Urinary bladder (tissue), 4 donors: ENCODE results near the gene ZDHHC13. TPM values are rescaled to one million over a fixed set of nuclear protein-coding genes. Genes with fewer than 3 reads are reported as not detected.

ENCODE experiments used
- DNase-seq: peaks from one replicate; pipeline ENCODE4 v3.0.0-alpha.2; 2015; ENCODE audit errors: extremely low spot score
- H3K27ac ChIP-seq: one replicate; pipeline ENCODE4 v1.5.1; 2013; ENCODE audit warnings: low read depth, mild to moderate bottlenecking, moderate library complexity
- H3K36me3 ChIP-seq: one replicate; pipeline ENCODE4 v1.6.1; 2013; ENCODE audit warnings: mild to moderate bottlenecking, moderate library complexity; ENCODE audit not compliant: insufficient read depth
- H3K4me1 ChIP-seq: one replicate; pipeline ENCODE4 v1.6.1; 2013; ENCODE audit warnings: mild to moderate bottlenecking, moderate library complexity; ENCODE audit not compliant: insufficient read depth
- H3K4me3 ChIP-seq: one replicate; pipeline ENCODE4 v1.5.1; 2013; ENCODE audit warnings: low read depth, low read length
- WGBS: extraction: QIAGEN DNeasy Blood & Tissue Kit; methylation state at CpG from one replicate; pipeline ENCODE4 v1.1.7; 2013; 5-methylcytosine and 5-hydroxymethylcytosine counted together
- polyA plus RNA-seq: library from polyadenylated mRNA; stranded (reverse); fragments of 200-250 nt; gene quantifications from one replicate; pipeline ENCODE4 v1.2.3, GENCODE V29; 2013
- total RNA-seq: library from RNA; depleted of rRNA; stranded (reverse); fragments of >200 nt; gene quantifications from one replicate; pipeline ENCODE4 v1.2.3, GENCODE V29; 2014
- donor health status: healthy with polysubstance abuse.
- donor health status: healthy.

The ZDHHC13 gene
- total and polyA plus RNA-seq, 2 donors: 10.2 to 26.5 TPM

DNA sequence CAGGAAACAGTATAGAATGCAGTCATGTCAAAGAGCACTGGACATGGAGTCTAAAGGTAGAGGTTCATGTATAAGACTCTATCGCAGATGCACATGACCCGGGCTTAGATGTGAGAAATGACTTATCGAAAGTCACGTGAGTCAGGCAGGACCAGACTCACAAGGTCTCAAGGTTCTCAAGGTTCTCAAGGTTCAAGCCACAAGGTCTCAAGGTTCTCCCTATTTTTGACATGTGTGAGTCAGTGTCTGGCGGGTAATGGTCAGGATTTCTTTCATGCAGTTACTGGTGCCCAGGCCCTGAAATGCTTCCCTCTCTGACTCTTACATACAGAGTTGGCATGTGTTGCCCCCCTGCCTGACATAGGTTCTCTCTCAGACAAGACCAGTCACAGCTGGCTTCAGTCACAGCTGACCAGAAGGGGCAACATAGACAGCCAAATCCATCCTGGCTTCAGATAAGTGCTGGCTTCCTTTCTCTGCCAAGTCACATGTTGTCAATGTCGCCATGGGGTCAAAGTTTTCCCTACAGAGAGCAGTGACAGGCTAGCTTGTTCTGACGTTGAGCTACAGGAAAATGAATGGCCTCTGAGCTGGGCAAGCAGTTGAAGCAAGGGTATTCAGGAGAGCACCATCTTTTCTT lies 74.7 kb downstream of the ZDHHC13 start:
- Histone ChIP-seq H3K27ac (no peak overlapping the region), H3K4me3 (no peak overlapping the region), H3K4me1 (no peaks in the 10 kb centered on the region), H3K36me3 (no peaks in the 10 kb centered on the region)
- 75% methylated on average over 7 of the region's 7 CpGs for WGBS
- DNase-seq: no peak

DNA sequence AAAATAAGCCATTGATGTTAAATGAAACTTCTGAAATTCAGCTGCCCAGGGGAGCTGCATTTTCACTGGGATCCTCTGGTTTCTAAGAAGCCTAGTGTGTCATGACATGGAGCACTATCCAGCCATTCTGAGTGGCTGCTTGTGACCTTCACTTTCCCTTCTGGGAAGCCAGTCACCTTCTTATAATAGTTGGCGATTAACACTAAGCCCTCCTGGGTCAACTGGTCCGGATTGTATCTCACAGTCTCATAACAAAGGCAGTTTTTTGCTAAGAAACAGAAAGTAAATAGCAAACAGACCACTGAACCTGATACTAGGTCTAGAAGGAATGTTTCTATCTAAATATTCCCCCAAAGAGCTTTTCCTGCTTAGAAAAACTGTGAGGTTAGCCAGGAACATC lies 76.9 kb downstream of the ZDHHC13 start:
- Histone ChIP-seq H3K27ac (no peak overlapping the region), H3K4me3 (no peak overlapping the region), H3K4me1 (no peaks in the 10 kb centered on the region), H3K36me3 (no peaks in the 10 kb centered on the region)
- DNase-seq: no peak
- WGBS: 49% methylated on average over 2 of the region's 2 CpGs

DNA sequence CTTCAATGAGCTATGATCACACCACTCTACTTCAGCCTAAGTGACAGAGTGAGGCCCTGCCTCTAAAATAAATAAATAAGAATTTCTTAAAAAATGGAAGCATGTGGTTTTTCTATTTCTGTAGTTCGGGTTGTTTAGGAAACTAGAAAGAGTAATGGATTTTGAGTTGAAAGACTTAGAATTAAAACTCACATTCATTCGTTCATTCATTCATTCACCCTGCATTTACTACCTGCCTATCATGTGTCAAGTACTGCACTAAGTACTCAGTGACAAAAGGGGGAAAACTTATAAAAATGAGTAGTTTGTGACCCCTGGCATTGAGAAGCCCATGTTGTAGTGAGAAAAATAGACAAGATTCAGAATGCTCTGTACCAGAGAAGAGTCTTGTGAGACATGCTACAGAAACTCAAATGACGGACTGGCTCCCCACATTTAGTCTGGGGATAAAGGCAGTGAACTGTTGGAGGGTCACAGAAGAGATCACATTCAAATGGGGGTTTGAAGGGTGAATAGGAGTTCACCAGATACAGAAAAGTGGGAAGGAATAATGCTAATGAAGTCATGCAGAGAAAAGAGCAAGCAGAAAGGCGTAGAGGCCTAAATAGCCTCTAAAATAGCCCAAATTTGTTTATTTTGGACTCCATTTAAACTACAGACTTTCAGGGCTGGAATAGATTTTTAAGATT lies 77.8 kb downstream of the ZDHHC13 start:
- no peak for DNase-seq
- WGBS: 90% methylated on average over 4 of the region's 4 CpGs
- no peak overlapping the region for H3K27ac ChIP-seq
- H3K36me3 ChIP-seq: no peaks in the 10 kb centered on the region
- no peak overlapping the region for H3K4me3 ChIP-seq
- H3K4me1 ChIP-seq: no peaks in the 10 kb centered on the region

DNA sequence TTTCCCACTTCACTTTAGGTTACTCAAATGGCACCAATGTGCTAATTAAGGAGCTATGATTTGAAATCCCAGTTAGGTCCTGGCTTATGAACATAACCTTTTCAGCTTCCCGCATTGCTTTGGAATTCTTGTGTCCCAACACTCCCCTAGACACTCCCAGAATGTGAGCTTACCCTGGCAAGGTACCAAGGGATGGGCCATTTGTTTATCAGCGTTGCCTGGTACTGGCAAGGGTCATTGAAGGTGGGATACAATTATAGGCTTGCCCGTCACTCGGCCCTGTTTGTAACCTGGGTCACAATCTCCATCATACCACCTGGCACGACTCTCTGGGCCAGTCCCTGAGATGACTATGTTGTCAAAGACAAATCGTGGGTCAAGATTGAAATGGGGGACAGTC lies 79.5 kb downstream of the ZDHHC13 start:
- no peak overlapping the region for H3K4me3 ChIP-seq
- DNase-seq: no peak
- 79% methylated on average over 6 of the region's 6 CpGs for WGBS
- H3K27ac ChIP-seq: no peak overlapping the region
- no peaks in the 10 kb centered on the region for H3K36me3 ChIP-seq
- H3K4me1 ChIP-seq: no peaks in the 10 kb centered on the region

DNA sequence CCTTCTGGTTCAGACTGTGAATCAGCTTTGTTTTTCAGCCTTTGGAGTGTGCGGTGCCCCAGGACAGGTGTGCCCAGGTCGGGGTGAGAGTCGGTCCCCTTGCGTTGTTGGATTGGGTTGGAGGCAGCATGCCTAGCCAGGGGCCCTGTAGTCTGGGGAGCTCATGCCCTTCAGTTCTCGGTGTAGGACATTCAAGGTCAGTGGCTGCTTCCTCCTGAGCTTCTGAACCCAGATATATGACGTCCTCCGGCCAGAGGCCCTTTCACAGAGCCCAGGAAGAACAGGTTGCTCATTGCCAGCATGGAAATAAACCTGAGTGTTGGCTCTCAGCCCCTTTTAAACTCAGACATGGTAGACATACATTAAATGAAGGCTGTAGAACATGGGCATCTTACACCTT lies 82.1 kb downstream of the ZDHHC13 start:
- DNase-seq: no peak
- Histone ChIP-seq H3K4me1 (no peaks in the 10 kb centered on the region), H3K4me3 (no peak overlapping the region), H3K27ac (no peak overlapping the region), H3K36me3 (no peaks in the 10 kb centered on the region)
- 91% methylated on average over 7 of the region's 7 CpGs for WGBS

DNA sequence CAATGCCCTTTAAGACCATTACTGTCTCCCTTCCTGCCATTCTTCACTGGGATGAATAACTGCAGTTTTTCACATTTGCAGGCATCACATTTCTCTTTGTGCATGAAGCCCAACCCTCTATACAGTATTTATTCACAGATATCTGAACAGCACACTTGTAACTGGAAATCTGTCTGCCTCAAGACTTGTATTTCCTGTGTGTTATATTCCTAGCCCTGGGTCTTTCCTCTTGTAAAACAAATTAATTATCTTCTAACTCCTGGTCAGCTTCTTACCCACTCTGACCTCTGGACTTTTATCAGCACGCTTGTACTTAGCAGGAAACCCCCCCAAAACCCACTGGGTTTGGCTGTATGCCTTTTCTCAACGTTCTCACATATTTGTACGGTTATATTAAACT lies 82.8 kb downstream of the ZDHHC13 start:
- Histone ChIP-seq H3K4me1 (no peaks in the 10 kb centered on the region), H3K36me3 (no peaks in the 10 kb centered on the region), H3K27ac (no peak overlapping the region), H3K4me3 (no peak overlapping the region)
- WGBS: 5% methylated on average over 3 of the region's 3 CpGs
- DNase-seq: no peak

DNA sequence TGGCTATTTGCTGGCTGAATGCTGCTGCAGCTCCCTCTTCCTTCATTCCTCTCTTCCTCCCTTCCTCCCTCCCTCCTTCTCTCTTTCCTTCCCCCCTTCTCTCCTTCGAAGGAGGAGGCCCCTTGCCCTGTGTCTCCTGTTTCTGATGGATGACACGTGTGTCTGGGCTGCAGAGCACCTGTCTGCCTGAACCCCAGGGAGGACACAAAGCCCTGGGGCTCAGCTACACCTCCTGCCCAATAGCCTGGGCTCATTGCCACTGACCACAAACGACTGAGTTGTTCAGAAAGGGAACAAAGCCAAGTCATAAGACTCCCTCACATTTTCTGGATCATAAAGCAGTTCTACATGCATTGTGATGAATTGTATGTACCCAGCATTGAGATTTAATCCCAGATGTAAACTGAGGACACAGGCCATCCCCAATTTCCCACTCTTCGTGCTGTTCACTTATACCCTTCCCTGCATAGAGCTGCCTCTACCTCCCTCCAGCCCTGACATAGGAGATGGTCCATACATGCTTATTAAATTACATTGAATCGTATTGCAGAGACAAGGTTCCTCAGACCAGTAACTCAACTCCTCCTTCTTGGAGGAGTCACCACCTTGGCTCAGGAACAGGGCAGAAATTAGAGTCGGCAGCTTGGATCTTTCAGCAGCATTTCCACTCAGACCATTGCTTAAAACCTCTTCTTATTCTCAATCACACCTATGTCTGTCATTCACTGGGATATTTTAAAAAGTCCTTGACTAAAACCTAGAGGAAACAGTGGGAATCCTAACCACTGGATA lies 83.6 kb downstream of the ZDHHC13 start:
- 30% methylated on average over 6 of the region's 6 CpGs for WGBS
- H3K27ac ChIP-seq: no peak overlapping the region
- H3K4me3 ChIP-seq: no peak overlapping the region
- no peaks in the 10 kb centered on the region for H3K4me1 ChIP-seq
- no peak for DNase-seq
- H3K36me3 ChIP-seq: no peaks in the 10 kb centered on the region

DNA sequence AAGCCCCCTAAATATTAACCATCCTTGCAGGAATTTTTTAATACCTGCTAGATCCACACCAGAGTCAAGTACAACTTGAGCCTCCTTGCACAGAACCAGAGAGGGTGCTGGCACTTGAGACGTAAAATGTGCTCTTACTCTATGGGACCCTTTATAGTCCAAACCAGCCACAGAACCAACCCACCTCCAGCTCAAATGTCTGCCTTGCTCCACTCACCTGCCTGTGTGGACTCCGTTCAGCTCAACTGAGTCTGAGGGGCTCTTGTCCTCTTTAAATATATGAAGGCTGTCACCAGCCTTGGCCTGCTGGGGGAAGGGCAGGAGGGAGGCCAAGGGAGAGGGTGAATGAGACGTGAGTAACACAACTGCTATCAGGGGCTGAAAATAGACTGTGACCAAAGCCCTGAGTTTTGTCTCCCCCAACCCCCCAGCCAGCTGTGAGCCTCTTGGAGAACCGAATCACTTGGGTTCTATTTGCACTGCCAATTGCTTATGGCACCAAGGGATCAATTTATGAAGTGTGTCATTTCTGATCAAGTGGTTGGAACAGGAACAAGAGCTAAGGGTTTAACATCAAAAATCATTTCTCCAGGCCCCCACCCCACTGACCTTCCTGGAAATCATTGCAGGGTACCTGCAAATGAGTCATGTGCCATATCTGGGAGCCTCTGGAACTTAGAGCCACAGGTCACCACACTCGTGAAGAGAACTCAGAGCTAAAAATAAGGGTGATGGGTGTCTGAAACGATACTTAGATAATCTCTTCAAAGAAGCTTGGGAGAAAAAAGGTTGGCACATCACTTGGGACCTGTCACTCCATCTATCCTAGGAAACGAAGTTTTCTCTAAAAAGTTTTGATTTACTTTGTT lies 85.0 kb downstream of the ZDHHC13 start, which contains the start of gene CSRP3:
CSRP3 (minus strand) TSS at position 247 of the 869 bp plus-strand sequence. CDS start 9,535 bp downstream, outside the sequence.
- DNase-seq: no peak
- Histone ChIP-seq H3K27ac (no peak within 1 kb of the TSS), H3K36me3 (no peaks in the 10 kb centered on the region), H3K4me1 (no peaks in the 10 kb centered on the region), H3K4me3 (no peak within 1 kb of the TSS)
- WGBS: 81% methylated on average over 7 of the region's 7 CpGs

DNA sequence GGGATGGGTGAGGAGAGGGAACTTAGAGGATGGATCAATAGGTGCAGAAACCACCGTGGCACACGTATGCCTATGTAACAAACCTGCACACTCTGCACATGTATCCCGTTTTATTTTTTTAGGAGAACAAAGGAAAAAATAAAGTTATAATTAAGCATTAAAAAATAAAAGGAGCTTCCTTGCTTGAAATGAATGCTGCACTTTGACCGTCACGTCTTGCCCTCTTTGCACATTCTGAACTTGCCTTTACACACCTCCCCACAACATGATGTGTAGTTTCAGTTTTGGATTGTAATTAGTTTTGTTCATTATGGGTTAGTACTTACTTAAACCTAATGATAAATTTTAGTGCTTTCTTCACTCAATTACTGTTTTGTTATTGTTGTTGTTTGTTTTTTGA lies 87.9 kb downstream of the ZDHHC13 start:
- no peaks in the 10 kb centered on the region for H3K4me1 ChIP-seq
- H3K4me3 ChIP-seq: no peak overlapping the region
- no peak for DNase-seq
- no peaks in the 10 kb centered on the region for H3K36me3 ChIP-seq
- H3K27ac ChIP-seq: no peak overlapping the region
- 94% methylated on average over 5 of the region's 5 CpGs for WGBS

DNA sequence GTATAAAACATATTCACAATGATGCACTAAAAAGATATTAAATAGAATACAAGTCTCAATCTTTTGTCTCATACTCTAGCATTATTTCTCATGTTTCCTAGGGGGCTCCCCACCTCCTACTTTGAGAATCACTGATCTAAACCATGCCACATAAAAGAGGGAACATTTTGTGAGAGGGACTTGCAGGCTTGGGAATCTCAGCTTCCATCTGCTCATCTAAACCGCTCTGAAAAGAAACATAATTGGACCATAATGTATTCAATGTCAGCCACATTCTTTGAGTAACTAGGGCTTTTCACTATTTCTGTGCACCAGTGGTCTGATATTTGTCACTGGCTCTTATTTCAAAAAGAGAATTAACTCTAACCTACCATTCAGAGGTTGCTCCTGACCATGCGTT lies 91.2 kb downstream of the ZDHHC13 start:
- WGBS: 81% methylated on average over 2 of the region's 2 CpGs
- H3K4me1 ChIP-seq: no peaks in the 10 kb centered on the region

DNA sequence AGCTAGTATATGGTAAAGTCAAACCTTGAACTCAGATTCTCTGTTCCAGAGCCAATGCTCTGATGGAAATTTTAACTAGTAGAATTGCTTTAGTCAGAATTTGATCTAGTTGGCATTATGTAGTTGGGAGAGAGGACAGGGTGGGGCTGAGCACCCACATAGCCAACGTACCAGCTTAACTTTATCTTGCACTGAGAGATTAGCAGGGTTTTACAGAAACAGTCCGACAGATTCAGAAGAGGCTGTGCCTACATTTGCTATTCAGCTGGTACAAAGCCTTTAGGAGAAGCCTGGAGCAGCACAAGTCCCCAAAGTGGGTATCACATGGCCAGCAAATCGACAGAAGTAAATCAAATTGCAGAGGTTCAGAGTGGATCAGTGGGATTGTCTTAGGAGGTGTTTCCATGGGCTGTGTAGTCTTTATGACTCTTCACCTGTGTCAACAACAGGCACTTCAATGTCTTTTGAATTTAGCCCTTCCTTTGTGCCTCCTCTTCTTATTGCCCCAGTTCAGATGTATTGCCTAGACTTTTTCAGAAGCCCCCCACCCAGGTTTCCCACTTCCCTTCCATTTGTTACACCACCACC lies 92.1 kb downstream of the ZDHHC13 start:
- Histone ChIP-seq H3K4me1 (no peaks in the 10 kb centered on the region), H3K4me3 (no peak overlapping the region), H3K27ac (no peak overlapping the region), H3K36me3 (no peaks in the 10 kb centered on the region)
- 53% methylated on average over 3 of the region's 3 CpGs for WGBS
- DNase-seq: no peak

More for the DNA sequence above, 91.2 kb downstream of the ZDHHC13 start:
- Histone ChIP-seq H3K27ac (no peak overlapping the region), H3K36me3 (no peaks in the 10 kb centered on the region), H3K4me3 (no peak overlapping the region)
- no peak for DNase-seq

DNA sequence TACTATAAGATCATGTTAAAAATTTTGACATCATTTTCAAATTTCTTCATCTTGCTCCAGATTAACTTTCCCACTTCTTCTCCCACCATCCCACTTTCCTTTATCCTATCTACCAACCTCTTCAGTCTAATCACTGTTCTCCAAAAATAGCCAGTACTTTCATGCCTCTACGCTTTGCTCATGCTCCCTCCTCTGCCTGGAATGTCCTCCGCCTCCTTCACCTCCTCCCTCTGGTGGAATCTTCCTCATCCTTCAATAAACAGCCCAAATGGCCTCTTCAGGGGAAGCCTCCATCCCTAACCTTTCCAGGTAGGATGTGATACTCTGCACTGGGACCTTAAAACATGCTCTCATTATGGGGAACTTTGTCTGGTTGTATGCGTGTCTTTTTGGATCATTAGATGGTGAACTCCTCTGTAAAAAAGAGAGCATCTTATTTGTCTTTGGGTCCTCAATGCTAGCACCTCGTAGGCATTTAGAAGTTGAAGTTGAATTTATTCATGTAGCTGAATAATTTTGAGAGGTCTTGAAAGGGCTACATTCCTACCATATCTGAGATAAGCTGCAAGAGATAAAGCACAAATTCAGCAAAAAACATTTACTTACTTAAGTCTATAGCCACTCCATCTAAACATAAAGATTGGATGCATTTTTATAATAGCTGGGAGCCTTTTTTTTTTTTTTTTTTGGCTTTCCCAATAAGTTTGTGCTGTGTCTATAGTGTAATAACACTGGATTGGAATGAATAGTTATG lies 92.8 kb downstream of the ZDHHC13 start:
- no peaks in the 10 kb centered on the region for H3K4me1 ChIP-seq
- 38% methylated on average over 4 of the region's 4 CpGs for WGBS
- H3K27ac ChIP-seq: no peak overlapping the region
- H3K36me3 ChIP-seq: no peaks in the 10 kb centered on the region
- H3K4me3 ChIP-seq: no peak overlapping the region
- DNase-seq: no peak
